Body of pancreas (tissue), 4 donors: ENCODE results near the gene SLC46A1. TPM values are rescaled to one million over a fixed set of nuclear protein-coding genes. Genes with fewer than 3 reads are reported as not detected.

Source experiments
- ATAC-seq: fragments of 150-250 bp; one replicate; pipeline ENCODE4 v1.9.1; 2016
- DNase-seq, 4 donors: peaks; one replicate each; pipeline ENCODE4 v3.0.0-alpha.2; 2019
- H3K27ac ChIP-seq, 4 donors: fragments of 200-600 bp; sonication (generic); 1 replicate in 3 of 4; 2 replicates in 1 of 4; pipeline versions ENCODE4 v1.5.1 to v1.6.1; 2016 to 2019; ENCODE audit warnings: mild to moderate bottlenecking in 1 of 4, mixed read lengths in 1 of 4, moderate library complexity in 1 of 4
- H3K27me3 ChIP-seq, 2 donors: fragments of 200-600 bp; sonication (generic); one replicate each; pipeline ENCODE4 v1.6.0; 2016; ENCODE audit warnings: mild to moderate bottlenecking in 1 of 2
- H3K36me3 ChIP-seq, 2 donors: fragments of 200-600 bp; sonication (generic); replicated peaks in 1 of 2; 2 replicates each; pipeline ENCODE4 v1.5.1; 2016; ENCODE audit warnings: low read depth in 2 of 2; ENCODE audit not compliant: insufficient read depth in 1 of 2
- H3K4me1 ChIP-seq: fragments of 200-600 bp; sonication (generic); one replicate; pipeline ENCODE4 v1.6.0; 2016
- H3K4me3 ChIP-seq, 2 donors: fragments of 200-600 bp; sonication (generic); 1 replicate in 1 of 2; 2 replicates in 1 of 2; pipeline ENCODE4 v1.5.1; 2016 to 2019
- H3K9me3 ChIP-seq, 3 donors: fragments of 200-600 bp; sonication (generic); 1 replicate in 2 of 3; 2 replicates in 1 of 3; pipeline ENCODE4 v1.5.1; 2016
- POLR2A ChIP-seq, 3 donors: fragments of 450-650 bp; IDR thresholded peaks; one replicate each; pipeline ENCODE4 v1.6.1; 2016; ENCODE audit warnings: antibody characterized with exemption in 3 of 3, mild to moderate bottlenecking in 2 of 3
- WGBS, 2 donors: methylation state at CpG; one replicate each; pipeline ENCODE4 v1.1.5; 2017; 5-methylcytosine and 5-hydroxymethylcytosine counted together
- intact Hi-C: fragments of 100-400 bp; cut with DNase I; formaldehyde crosslinking; loops from one replicate; pipeline ENCODE4 v1.15.1; 2023
- total RNA-seq, 2 donors: library from RNA; depleted of rRNA; stranded (reverse); fragments of >200 nt; gene quantifications; one replicate each; pipeline ENCODE4 v1.1.0, GENCODE V29; 2016
- TF ChIP-seq, protein P1 (sequence below), 7 experiments: fragments of 450-650 bp in 4 of 7; fragments of 200-600 bp in 3 of 7; sonication (generic) in 3 of 7; IDR thresholded peaks; one replicate each; pipeline ENCODE4 v1.5.1; 2016 to 2019; ENCODE audit warnings: antibody characterized with exemption in 7 of 7

Gene SLC46A1
- total RNA-seq, 2 donors from 2014 or later: 8.6 to 17.6 TPM

DNA sequence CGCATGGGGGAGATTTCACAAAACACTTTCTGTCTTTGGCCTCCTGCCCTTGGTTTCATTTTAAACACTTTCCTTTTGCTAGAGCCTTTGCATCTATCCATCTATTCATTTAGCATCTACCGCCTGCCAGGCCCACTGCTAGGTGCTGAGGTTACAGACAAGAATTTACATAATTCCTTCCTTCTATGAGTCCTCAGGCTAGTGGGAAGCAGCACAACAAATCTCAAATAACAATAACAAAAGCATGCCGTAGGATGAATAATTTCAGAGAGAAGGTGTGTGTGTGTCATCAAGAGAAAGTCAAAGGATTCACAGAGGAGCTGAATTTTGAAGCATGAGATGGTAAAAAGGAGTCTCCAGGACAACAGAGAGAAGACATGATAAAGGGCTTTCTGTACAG is 6.1 kb upstream of the SLC46A1 start:
- WGBS, 2 donors: 85 to 94% methylated on average over 3 of the region's 3 CpGs
- Histone ChIP-seq H3K36me3 (no peaks in the 10 kb centered on the region), H3K27me3 (no peaks in the 10 kb centered on the region), H3K27ac (no peak overlapping the region), H3K9me3 (no peaks in the 10 kb centered on the region), H3K4me1 (no peaks in the 10 kb centered on the region), H3K4me3 (no peak overlapping the region)
- DNase-seq (no peak), ATAC-seq (no peak)
- TF ChIP-seq, protein P1, sequence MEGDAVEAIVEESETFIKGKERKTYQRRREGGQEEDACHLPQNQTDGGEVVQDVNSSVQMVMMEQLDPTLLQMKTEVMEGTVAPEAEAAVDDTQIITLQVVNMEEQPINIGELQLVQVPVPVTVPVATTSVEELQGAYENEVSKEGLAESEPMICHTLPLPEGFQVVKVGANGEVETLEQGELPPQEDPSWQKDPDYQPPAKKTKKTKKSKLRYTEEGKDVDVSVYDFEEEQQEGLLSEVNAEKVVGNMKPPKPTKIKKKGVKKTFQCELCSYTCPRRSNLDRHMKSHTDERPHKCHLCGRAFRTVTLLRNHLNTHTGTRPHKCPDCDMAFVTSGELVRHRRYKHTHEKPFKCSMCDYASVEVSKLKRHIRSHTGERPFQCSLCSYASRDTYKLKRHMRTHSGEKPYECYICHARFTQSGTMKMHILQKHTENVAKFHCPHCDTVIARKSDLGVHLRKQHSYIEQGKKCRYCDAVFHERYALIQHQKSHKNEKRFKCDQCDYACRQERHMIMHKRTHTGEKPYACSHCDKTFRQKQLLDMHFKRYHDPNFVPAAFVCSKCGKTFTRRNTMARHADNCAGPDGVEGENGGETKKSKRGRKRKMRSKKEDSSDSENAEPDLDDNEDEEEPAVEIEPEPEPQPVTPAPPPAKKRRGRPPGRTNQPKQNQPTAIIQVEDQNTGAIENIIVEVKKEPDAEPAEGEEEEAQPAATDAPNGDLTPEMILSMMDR (IDR thresholded peaks at IDR 0.05): no peak
- no peak for TF ChIP-seq POLR2A (IDR thresholded peaks at IDR 0.05)
- intact Hi-C loops: no loop called here

DNA sequence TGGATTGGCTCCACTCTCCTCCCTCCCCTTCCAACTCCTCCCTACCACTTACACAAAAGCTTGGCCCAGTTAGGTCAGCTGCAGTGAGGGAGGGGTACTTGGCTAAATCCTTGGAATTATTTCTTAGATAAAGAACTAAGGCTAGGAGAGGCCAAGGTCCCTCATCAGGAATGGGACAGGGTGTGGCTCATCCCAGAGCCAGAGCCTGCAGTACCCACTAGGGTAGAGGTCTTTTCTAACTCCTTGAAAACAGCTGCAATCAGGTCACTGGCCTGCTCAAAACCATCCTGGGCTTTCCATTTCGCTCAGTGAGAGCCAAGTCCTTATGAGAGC is 1.9 kb upstream of the SLC46A1 start:
- no peak overlapping the region for H3K4me3 ChIP-seq
- ATAC-seq (no peak), DNase-seq (no peak)
- peaks cover 22% of the 10 kb centered on the region for H3K4me1 ChIP-seq
- H3K27ac ChIP-seq: no peak overlapping the region
- no peaks in the 10 kb centered on the region for H3K36me3 ChIP-seq
- TF ChIP-seq, protein P1 (IDR thresholded peaks at IDR 0.05): no peak
- no peak for TF ChIP-seq POLR2A (IDR thresholded peaks at IDR 0.05)
- intact Hi-C loops: no loop called here
- 83 to 90% methylated on average over 1 of the region's 1 CpG for WGBS, 2 donors
- H3K9me3 ChIP-seq: no peaks in the 10 kb centered on the region
- no peaks in the 10 kb centered on the region for H3K27me3 ChIP-seq

DNA sequence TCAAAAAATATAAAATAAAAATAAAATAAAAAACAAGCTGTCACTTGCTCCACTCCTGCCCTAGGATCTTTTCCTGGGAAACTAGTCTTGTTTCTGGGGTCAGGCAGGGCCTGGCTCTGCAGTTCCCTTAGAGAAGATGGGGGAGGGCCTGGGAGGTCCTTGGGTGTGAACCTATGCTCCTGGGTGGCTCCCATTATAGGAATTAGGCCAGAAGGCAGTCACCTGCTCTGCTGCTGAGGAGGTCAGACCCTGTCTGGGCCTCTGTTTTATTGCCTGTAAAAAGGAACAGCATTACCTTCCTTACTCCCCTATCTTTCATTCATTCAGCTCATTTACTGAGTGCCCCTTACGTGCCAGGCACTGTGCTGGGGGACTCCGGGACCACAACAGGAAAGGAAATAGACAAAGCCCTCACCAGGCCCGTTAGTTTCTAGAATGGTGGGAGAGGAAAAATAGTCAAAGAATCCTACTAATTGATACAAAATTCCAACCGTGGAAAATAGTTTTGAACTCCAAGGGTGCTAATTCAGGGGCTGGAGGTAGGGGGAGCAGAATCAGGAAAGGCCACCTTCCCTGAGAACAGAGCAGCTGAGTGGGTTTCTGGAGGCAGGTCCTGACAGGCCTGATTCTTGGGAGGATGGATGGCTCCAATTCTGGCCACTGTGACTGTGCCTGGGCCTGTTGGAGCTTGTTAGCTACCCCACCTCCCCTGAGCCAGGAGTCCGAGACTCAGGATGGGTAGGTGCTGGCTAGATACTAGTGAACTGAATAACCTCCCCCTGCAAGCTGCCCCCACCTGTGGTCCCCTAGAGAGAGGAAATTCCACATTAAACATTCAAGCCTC is 1.3 kb upstream of the SLC46A1 start:
- ATAC-seq: no peak
- Histone ChIP-seq H3K4me3 (no peak overlapping the region), H3K4me1 (peaks cover 22% of the 10 kb centered on the region), H3K27me3 (no peaks in the 10 kb centered on the region), H3K36me3 (no peaks in the 10 kb centered on the region), H3K9me3 (no peaks in the 10 kb centered on the region), H3K27ac (no peak overlapping the region)
- intact Hi-C loops: no loop called here
- TF ChIP-seq, protein P1 (IDR thresholded peaks at IDR 0.05): no peak
- no peak for TF ChIP-seq POLR2A (IDR thresholded peaks at IDR 0.05)
- DNase-seq: no peak
- 84 to 85% methylated on average over 5 of the region's 5 CpGs for WGBS, 2 donors

DNA sequence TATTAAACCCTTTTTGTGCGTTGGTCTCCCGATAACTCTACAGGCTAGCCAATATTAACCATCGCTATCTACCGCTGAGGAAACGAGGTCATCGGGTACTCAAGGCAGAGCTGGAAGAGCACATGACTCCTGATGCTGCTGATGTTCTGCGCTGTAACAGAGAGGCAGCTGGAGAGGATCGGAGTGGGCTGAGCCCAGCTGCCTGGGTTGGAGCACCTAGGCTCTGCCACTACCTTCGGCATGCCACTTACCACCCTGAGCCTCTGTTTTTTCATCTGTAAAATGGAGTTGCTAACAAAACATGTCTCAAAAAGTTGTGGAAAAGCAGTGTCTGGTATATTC is 432 bp upstream of the SLC46A1 start:
- intact Hi-C loops: no loop called here
- WGBS, 2 donors: 12 to 22% methylated on average over 9 of the region's 9 CpGs
- peak; percentile 17 for ATAC-seq
- Histone ChIP-seq H3K27ac (peak overlapping the region in 3 of 4 donors; percentile 48 to 64 (median 53)), H3K4me3 (peak overlapping the region; percentile 85 to 86), H3K27me3 (no peaks in the 10 kb centered on the region), H3K36me3 (no peaks in the 10 kb centered on the region), H3K9me3 (no peaks in the 10 kb centered on the region), H3K4me1 (peaks cover 22% of the 10 kb centered on the region)
- TF ChIP-seq, protein P1 (IDR thresholded peaks at IDR 0.05): no peak
- TF ChIP-seq POLR2A (IDR thresholded peaks at IDR 0.05): no peak
- peak in 1 of 4 donors; percentile 25 for DNase-seq
